AG08395 (cell line): ENCODE results near the gene VWA7.
"Not testable (repeated sequence)": the region's sequence is repeated elsewhere in the genome, so short reads cannot be mapped to it uniquely, and the experiment has no call there.

ENCODE experiments used
- DNase-seq: peaks from one replicate; pipeline ENCODE4 v3.0.0; 2012; ENCODE audit warnings: mixed read lengths, low spot score

Gene VWA7

GRCh38 chr6:31776989-31777666, at the start of gene VWA7:
VWA7 (minus strand) TSS chr6:31777328; CDS start chr6:31776779, 549 bp downstream.
- peak; percentile 77 for DNase-seq

- DNase-seq = peak; percentile 83
Observed at GRCh38 chr6:31826793-31827285, 49.7 kb upstream of the VWA7 start.

GRCh38 chr6:31825553-31825952, 48.4 kb upstream of the VWA7 start:
- DNase-seq = no peak

GRCh38 chr6:31823592-31824196, 46.6 kb upstream of the VWA7 start:
- DNase-seq = not testable (repeated sequence)

- DNase-seq = peak; percentile 80
Observed at GRCh38 chr6:31822036-31822821, 45.1 kb upstream of the VWA7 start.

GRCh38 chr6:31821301-31822035, 44.3 kb upstream of the VWA7 start:
- DNase-seq = peak; percentile 35

- not testable (repeated sequence) for DNase-seq
Observed at GRCh38 chr6:31820399-31820798, 43.3 kb upstream of the VWA7 start.

- no peak for DNase-seq
Observed at GRCh38 chr6:31819871-31820299, 42.8 kb upstream of the VWA7 start.

GRCh38 chr6:31817929-31818511, 40.9 kb upstream of the VWA7 start:
- DNase-seq = not testable (repeated sequence)

- DNase-seq = not testable (repeated sequence)
Observed at GRCh38 chr6:31817133-31817928, 40.2 kb upstream of the VWA7 start.

GRCh38 chr6:31815025-31815838, 38.1 kb upstream of the VWA7 start, which contains the start of the genes HSPA1A and HSPA1L:
HSPA1A (plus strand) TSS chr6:31815543; CDS start chr6:31815757, 214 bp downstream.
HSPA1L (minus strand) TSS chr6:31815283; CDS start chr6:31811972, 3,311 bp downstream.
- peak; percentile 95 for DNase-seq

- DNase-seq = peak; percentile 95
Observed at GRCh38 chr6:31814677-31815024, 37.5 kb upstream of the VWA7 start.

- DNase-seq = no peak
Observed at GRCh38 chr6:31813465-31813849, 36.3 kb upstream of the VWA7 start.

GRCh38 chr6:31811645-31812044, 34.5 kb upstream of the VWA7 start:
- DNase-seq = no peak

GRCh38 chr6:31808599-31808998, 31.5 kb upstream of the VWA7 start:
- not testable (repeated sequence) for DNase-seq

GRCh38 chr6:31806470-31807272, 29.5 kb upstream of the VWA7 start, which contains the start of gene LSM2:
LSM2 (minus strand) TSS chr6:31806966; CDS start chr6:31806757, 209 bp downstream.
- DNase-seq = peak; percentile 100

- DNase-seq = no peak
Observed at GRCh38 chr6:31805939-31806469, 28.9 kb upstream of the VWA7 start.
